RWPE2 (cell line): Measurements from ENCODE around the gene ASCC2.
"Not testable (repeated sequence)": the region's sequence is repeated elsewhere in the genome, so short reads cannot be mapped to it uniquely, and the experiment has no call there.

Experiments
- ATAC-seq: fragments of 200-7000 bp; cut with Tn5 transposase; 3 replicates; pipeline ENCODE4 v1.9.1; 2021; ENCODE audit warnings: low read depth
- DNase-seq: peaks from one replicate; pipeline ENCODE4 v3.0.0-alpha.2; 2020; ENCODE audit warnings: low spot score
- H3K27ac ChIP-seq: fragments of 450-650 bp; 2 replicates; pipeline ENCODE4 v1.5.1; 2017; ENCODE audit warnings: mild to moderate bottlenecking; ENCODE audit not compliant: poor library complexity, severe bottlenecking
- H3K27me3 ChIP-seq: fragments of 250-450 bp; sonication (Bioruptor Pico); 2 replicates; pipeline ENCODE4 v1.5.1; 2021; ENCODE audit warnings: mild to moderate bottlenecking, moderate library complexity; ENCODE audit not compliant: insufficient read depth, poor library complexity, severe bottlenecking
- H3K36me3 ChIP-seq: fragments of 250-450 bp; sonication (Bioruptor Pico); 2 replicates; pipeline ENCODE4 v1.5.1; 2020; ENCODE audit warnings: low read depth, mild to moderate bottlenecking, moderate library complexity
- H3K4me1 ChIP-seq: fragments of 250-450 bp; sonication (Bioruptor Pico); 2 replicates; pipeline ENCODE4 v1.5.1; 2021; ENCODE audit warnings: mild to moderate bottlenecking, moderate library complexity; ENCODE audit not compliant: insufficient read depth, poor library complexity, severe bottlenecking
- H3K4me3 ChIP-seq: fragments of 250-450 bp; sonication (Bioruptor Pico); 2 replicates; pipeline ENCODE4 v1.5.1; 2021; ENCODE audit warnings: mild to moderate bottlenecking, moderate library complexity; ENCODE audit not compliant: severe bottlenecking
- H3K9me3 ChIP-seq: fragments of 250-450 bp; sonication (Bioruptor Pico); 2 replicates; pipeline ENCODE4 v1.5.1; 2021; ENCODE audit warnings: mild to moderate bottlenecking, moderate library complexity; ENCODE audit not compliant: severe bottlenecking
- CTCF ChIP-seq: fragments of 450-650 bp; IDR thresholded peaks from one replicate; pipeline ENCODE4 v1.5.1; 2017; ENCODE audit warnings: mild to moderate bottlenecking, moderate library complexity; ENCODE audit not compliant: poor library complexity, severe bottlenecking

ASCC2 gene

DNA sequence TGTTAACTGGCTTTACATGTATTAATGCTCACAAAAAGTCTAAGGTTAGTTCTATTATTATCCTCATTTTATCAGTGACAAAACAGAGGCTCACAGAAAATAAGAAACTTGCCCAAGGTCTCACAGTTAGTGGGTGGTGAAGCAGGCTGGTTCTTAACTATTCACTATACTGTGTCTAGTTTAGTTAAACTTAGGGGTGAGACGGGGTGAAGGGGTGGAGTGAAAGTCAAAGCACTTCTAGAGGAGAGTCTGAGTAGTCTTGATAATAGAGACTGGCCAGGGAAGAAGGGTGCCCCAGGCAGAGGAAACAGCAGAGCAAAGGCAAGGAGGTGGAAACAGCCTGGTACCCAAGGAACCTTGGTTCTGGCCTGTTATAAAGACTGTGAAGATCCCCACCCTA lies 4.0 kb downstream of the ASCC2 start:
- H3K4me3 ChIP-seq: no peak overlapping the region
- DNase-seq (no peak), ATAC-seq (no peak)
- H3K36me3 ChIP-seq: peaks cover 37% of the 10 kb centered on the region
- H3K27ac ChIP-seq: no peak overlapping the region
- peaks cover 17% of the 10 kb centered on the region for H3K4me1 ChIP-seq
- H3K27me3 ChIP-seq: no peaks in the 10 kb centered on the region
- TF ChIP-seq CTCF: no peak
- H3K9me3 ChIP-seq: no peaks in the 10 kb centered on the region

DNA sequence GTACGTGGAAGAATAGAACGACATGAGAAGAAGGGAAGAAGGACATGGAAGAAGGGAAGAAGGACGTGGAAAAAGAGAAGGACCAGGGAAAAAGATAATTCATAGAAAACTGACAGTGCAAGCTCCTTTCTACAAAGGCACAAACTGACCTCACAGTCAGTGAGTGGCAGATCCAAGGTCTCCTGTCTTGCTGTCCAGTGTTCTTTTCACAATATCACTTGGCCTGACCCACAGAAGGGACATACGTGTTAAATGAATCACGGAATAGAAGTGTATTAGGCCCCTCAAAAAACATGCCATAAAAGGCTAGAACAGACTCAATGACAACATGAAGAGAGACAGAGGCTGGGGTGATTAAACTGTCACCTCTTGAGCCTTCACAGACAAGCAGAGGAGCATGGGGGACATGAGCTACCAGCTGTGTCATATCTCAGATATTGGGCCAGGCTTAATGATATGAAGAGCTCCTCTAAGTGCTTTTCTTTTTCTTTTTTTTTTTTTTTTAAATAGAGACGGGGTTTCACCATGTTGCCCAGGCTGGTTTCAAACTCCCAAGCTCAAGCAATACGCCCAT lies 4.6 kb downstream of the ASCC2 start:
- Histone ChIP-seq H3K27ac (no peak overlapping the region), H3K27me3 (no peaks in the 10 kb centered on the region), H3K36me3 (peaks cover 37% of the 10 kb centered on the region), H3K9me3 (no peaks in the 10 kb centered on the region), H3K4me1 (peaks cover 14% of the 10 kb centered on the region), H3K4me3 (no peak overlapping the region)
- no peak for TF ChIP-seq CTCF
- ATAC-seq: no peak
- no peak for DNase-seq

DNA sequence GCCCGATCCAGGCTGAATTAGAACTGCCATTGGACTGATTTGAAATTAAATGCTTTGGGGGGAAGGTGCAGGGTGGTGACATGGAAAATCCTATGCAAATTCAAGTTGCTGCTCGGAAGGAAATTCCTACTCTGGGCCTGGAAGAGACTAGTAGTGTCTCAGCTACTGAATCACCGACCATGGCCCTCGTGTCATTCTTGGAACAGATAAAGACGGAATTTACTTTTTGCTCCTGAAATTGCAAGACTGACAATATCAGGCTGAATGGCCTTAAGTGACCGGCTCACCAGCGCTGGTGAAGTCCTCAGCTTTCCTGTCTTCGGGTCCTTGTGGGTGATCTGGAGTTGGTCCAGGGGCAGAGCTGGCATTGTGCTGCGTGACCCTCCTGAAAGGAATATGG lies 6.1 kb downstream of the ASCC2 start:
- no peak for TF ChIP-seq CTCF
- ATAC-seq (no peak), DNase-seq (no peak)
- H3K36me3 ChIP-seq: peaks cover 42% of the 10 kb centered on the region
- H3K27me3 ChIP-seq: no peaks in the 10 kb centered on the region
- H3K27ac ChIP-seq: no peak overlapping the region
- H3K4me1 ChIP-seq: peaks cover 6% of the 10 kb centered on the region
- no peaks in the 10 kb centered on the region for H3K9me3 ChIP-seq
- no peak overlapping the region for H3K4me3 ChIP-seq

DNA sequence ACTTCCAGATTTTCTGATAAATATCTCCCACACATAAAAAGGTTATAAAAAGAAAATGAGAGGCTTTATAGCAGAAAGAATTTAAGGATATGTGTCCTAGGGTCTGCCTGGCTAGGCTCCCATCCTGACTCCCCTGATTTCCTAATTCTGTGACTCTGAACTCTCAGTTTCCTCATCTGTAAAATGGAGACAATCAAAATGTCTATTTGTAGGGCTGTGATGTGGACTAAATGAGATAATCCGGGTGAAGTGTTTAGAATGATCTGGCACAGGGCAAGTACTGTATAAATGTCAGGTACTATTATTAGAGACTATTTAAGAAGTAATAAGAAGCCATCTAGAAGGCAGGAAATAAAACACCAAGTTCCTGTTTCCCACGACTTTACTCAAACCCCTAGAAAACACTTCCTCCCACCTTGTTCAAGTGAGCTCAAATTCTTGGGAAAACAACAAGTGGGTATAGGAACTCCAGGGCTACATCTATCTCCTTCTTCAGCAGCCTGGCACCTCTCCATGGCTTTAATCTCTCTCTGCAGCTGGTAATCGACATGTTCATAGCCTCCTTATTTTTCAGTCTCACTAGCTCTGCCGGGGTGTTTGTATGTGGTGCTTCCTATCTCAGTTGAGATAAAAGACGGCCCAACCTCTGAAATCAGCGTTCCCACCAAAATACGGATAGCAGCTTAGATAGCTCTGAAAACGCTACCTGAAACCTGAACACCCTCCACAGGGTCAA lies 6.7 kb downstream of the ASCC2 start:
- no peaks in the 10 kb centered on the region for H3K9me3 ChIP-seq
- no peak for DNase-seq
- no peak for TF ChIP-seq CTCF
- H3K4me1 ChIP-seq: no peaks in the 10 kb centered on the region
- H3K27ac ChIP-seq: no peak overlapping the region
- peaks cover 42% of the 10 kb centered on the region for H3K36me3 ChIP-seq
- no peak overlapping the region for H3K4me3 ChIP-seq
- H3K27me3 ChIP-seq: no peaks in the 10 kb centered on the region
- ATAC-seq: no peak

DNA sequence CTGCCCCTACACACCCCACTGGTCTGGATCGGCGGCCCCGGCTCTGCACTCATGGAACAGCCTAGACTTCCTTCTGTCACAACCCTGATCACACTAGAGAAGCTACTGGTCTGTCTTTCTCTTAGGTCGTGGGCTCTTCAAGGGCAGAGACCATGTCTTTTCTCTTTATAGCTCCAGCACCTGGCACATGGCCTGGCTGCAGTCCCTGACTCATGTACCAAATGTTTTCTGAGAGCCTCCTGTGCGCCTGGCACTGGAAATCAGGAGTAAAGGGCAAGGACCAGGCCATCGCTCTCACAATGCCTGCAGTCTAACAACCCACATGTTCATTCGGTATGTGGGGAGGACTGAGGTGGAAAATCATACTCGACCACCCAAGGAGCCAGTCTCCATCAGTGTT lies 7.5 kb downstream of the ASCC2 start:
- H3K27ac ChIP-seq: no peak overlapping the region
- H3K4me1 ChIP-seq: no peaks in the 10 kb centered on the region
- no peaks in the 10 kb centered on the region for H3K27me3 ChIP-seq
- DNase-seq: no peak
- ATAC-seq: no peak
- TF ChIP-seq CTCF: no peak
- H3K36me3 ChIP-seq: peaks cover 38% of the 10 kb centered on the region
- no peaks in the 10 kb centered on the region for H3K9me3 ChIP-seq
- no peak overlapping the region for H3K4me3 ChIP-seq

DNA sequence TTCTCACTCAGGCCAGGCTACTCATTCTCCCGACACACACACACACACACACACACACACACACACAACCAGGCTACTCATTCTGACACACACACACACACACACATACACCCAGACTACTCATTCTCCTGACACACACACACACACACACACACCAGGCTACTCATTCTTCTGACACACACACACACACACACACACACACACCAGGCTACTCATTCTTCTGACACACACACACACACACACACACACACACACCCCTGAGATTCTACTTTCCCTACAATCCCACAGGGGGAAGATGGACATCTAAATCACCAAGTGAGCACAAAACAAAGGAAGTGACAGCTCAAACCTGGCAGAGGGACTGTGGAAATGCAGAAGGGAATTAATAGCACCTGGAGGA lies 10.3 kb downstream of the ASCC2 start:
- peaks cover 43% of the 10 kb centered on the region for H3K36me3 ChIP-seq

More for the DNA sequence above, 10.3 kb downstream of the ASCC2 start:
- not testable (repeated sequence) for H3K4me3 ChIP-seq, H3K9me3 ChIP-seq, H3K27ac ChIP-seq, DNase-seq, H3K4me1 ChIP-seq, H3K27me3 ChIP-seq, ATAC-seq
